GM12891 (cell line): ENCODE data around the gene RPEL1.
"Not testable (repeated sequence)": the region's sequence is repeated elsewhere in the genome, so short reads cannot be mapped to it uniquely, and the experiment has no call there.

Source experiments
- PAX5 ChIP-seq: IDR thresholded peaks from 2 replicates; pipeline ENCODE4 v1.6.1; 2011; ENCODE audit warnings: low read length, moderate library complexity, mild to moderate bottlenecking; ENCODE audit not compliant: insufficient read depth, severe bottlenecking
- POLR2A ChIP-seq: IDR thresholded peaks from 2 replicates; pipeline ENCODE4 v1.6.1; 2011; ENCODE audit warnings: low read depth, low read length, control low read depth
- POLR2AphosphoS5 ChIP-seq: IDR thresholded peaks from 2 replicates; pipeline ENCODE4 v1.6.1; 2011; ENCODE audit warnings: low read depth, low read length, control low read depth
- POU2F2 ChIP-seq: IDR thresholded peaks from 2 replicates; pipeline ENCODE4 v1.6.1; 2011; ENCODE audit warnings: low read depth, mild to moderate bottlenecking, control low read depth, low read length, moderate library complexity
- SPI1 ChIP-seq: IDR thresholded peaks from 2 replicates; pipeline ENCODE4 v1.6.1; 2011; ENCODE audit warnings: low read depth, low read length, control low read depth
- TAF1 ChIP-seq: IDR thresholded peaks from 2 replicates; pipeline ENCODE4 v1.6.1; 2011; ENCODE audit warnings: low read depth, low read length, control low read depth

- not testable (repeated sequence) for TF ChIP-seq POLR2A, SPI1, POLR2AphosphoS5, TAF1, PAX5, POU2F2
Measured at GRCh38 chr10:103258928-103259327, 13.2 kb downstream of the RPEL1 start.
